22Rv1 (cell line): ENCODE results near the gene N4BP2L2.

Experiments
- H3K27ac ChIP-seq: fragments of 450-650 bp; 2 replicates; pipeline ENCODE4 v1.5.1; 2017
- CTCF ChIP-seq: fragments of 450-650 bp; IDR thresholded peaks from 2 replicates; pipeline ENCODE4 v1.5.1; 2017; ENCODE audit warnings: mild to moderate bottlenecking
- ZFX ChIP-seq: fragments of 450-650 bp; IDR thresholded peaks from 2 replicates; pipeline ENCODE4 v1.6.1; 2017; ENCODE audit warnings: antibody characterized with exemption, borderline replicate concordance

N4BP2L2 gene

GRCh38 chr13:32538621-32539246, at the start of gene N4BP2L2:
N4BP2L2 (minus strand) TSS chr13:32538795; CDS start chr13:32537027, 1,768 bp downstream.
- peak within 1 kb of the TSS; percentile 73 for H3K27ac ChIP-seq
- TF ChIP-seq CTCF (peak; percentile 16; the same call in 1 of the 2 replicates), ZFX (no peak)

GRCh38 chr13:32587811-32588170, 49.2 kb upstream of the N4BP2L2 start:
- TF ChIP-seq CTCF, result no peak
- no peak for TF ChIP-seq ZFX
- H3K27ac ChIP-seq, result peak overlapping the region; percentile 92

DNA sequence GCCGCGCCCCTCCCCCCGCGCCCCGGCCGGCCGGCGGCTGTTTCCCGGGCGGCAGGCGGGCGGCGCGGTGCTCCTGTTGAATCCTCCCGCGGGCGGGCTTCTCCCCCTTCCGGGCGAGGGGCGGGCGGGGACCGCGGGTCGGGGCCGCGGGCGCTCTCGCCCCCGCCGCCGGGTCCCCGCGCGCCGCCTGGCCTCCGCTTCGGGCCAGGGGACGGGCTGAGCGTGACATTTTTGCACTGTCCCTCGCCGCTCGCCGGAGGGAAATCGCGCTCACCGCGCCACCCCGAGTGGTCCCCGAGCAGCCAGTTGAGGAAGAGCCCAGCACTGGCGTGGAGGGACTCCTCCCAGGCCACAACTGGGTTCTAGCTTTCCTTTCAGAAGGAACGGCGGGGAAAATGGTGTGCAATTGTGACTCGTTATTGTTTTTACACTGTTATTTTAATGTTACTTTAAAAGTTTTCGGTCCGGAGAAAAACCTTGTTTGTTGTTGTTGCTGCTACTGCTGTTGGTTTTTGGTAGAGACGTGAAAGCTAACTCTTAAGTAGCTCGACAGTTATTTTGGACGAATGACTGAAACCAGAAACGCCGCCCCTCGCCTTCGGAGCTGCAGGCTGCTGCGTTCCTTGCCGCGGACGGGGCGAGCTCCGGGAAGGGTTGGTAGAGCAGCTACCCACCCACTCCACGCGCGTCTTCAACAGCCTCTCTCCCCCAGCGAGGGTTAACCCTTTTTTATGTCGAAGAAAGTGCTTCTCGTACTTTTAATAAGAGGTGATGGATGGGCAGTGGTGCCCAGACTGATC, 48.6 kb upstream of the N4BP2L2 start:
- TF ChIP-seq CTCF, result no peak; the same call in 1 of the 2 replicates
- no peak for TF ChIP-seq ZFX
- H3K27ac ChIP-seq, result peak overlapping the region; percentile 92

- H3K27ac ChIP-seq, result peak within 1 kb of the TSS; percentile 92
- TF ChIP-seq CTCF (peak; percentile 96), ZFX (no peak)
Measured at GRCh38 chr13:32586080-32586900, 47.7 kb upstream of the N4BP2L2 start, which contains the start of gene PDS5B. PDS5B (plus strand) TSS chr13:32586452; CDS start chr13:32648773, 62,321 bp downstream.

DNA sequence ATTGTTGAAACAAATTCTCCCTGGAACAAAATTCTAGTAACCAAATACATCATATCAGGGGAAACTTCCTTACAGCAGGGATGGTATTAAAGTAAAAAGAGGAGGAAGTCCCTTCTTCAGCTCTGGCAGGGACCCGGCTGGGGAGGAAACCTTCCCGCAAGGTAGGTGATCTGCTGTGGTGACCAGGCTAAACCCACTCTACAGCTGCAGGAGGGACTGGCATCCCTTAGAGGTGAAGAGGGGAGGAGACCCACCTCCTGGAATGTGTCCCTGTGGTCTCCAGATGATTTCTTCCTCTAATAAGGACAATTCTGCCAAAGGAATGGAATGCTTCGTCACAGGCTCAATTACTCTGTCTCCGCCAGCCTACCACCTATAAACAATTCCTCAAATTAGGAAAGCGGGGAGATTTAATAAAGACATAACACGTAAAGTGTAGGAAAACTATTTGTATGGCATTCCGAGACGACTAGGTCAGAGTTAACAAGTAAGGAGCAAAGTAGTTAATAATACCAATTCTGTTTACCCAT, 47.0 kb upstream of the N4BP2L2 start:
- peak overlapping the region; percentile 92; the same call in 1 of the 2 replicates for H3K27ac ChIP-seq

DNA sequence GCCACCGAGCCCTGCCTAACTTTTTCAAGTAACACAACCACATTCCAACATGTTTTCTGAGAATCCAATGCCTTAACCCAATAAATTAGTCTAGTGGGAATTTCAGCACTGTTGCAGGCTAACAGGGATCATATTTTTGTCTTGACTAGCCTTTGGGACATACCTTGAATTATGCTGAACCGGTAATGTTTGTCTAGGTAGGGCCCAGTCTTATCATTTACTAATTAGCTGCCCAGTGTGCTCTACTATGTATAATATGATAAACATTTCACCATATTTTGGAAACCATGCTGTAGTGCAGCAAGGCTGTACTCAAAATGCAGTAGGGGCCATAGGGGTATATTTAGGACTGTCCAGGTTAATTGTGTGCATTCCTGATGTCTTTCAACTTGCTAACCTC, 44.4 kb upstream of the N4BP2L2 start:
- H3K27ac ChIP-seq, result no peak overlapping the region
- TF ChIP-seq ZFX (no peak), CTCF (no peak)

More for the DNA sequence above, 47.0 kb upstream of the N4BP2L2 start:
- TF ChIP-seq CTCF, result no peak
- TF ChIP-seq ZFX, result no peak
